Esophagus squamous epithelium (tissue), 4 donors: ENCODE results near the gene VEPH1.

Experiments
- CTCF ChIP-seq, 6 experiments: fragments of 450-650 bp in 4 of 6; fragments of 200-600 bp in 2 of 6; sonication (generic) in 2 of 6; IDR thresholded peaks; one replicate each; pipeline ENCODE4 v1.5.1; 2016 to 2019; ENCODE audit warnings: antibody characterized with exemption in 6 of 6, mild to moderate bottlenecking in 4 of 6, moderate library complexity in 4 of 6
- POLR2A ChIP-seq, 4 donors: fragments of 450-650 bp; IDR thresholded peaks; one replicate each; pipeline ENCODE4 v1.6.1; 2017; ENCODE audit warnings: antibody characterized with exemption in 4 of 4, mild to moderate bottlenecking in 4 of 4, moderate library complexity in 3 of 4

GRCh38 chr3:157330206-157330605, 173.0 kb downstream of the VEPH1 start:
- TF ChIP-seq CTCF (IDR thresholded peaks at IDR 0.05) (no peak), POLR2A (IDR thresholded peaks at IDR 0.05) (no peak)
